Chondrocyte (in vitro differentiated cells): ENCODE data around the gene SLPI. TPM values are rescaled to one million over a fixed set of nuclear protein-coding genes. Genes with fewer than 3 reads are reported as not detected.

Source experiments
- DNase-seq: peaks from one replicate; pipeline ENCODE4 v3.0.0; 2021; ENCODE audit warnings: mixed read lengths, low spot score
- H3K27ac Mint-ChIP-seq: one replicate; pipeline ENCODE4 v1.8.0; 2021; ENCODE audit warnings: mild to moderate bottlenecking, moderate library complexity, mixed read lengths; ENCODE audit not compliant: unreplicated experiment
- H3K27me3 Mint-ChIP-seq: 2 replicates; pipeline ENCODE4 v1.8.0; 2021; ENCODE audit warnings: low read depth, mixed read lengths
- H3K36me3 Mint-ChIP-seq: 2 replicates; pipeline ENCODE4 v1.8.0; 2021; ENCODE audit warnings: low read depth, mixed read lengths
- H3K4me1 Mint-ChIP-seq: 2 replicates; pipeline ENCODE4 v1.8.0; 2021; ENCODE audit warnings: low read depth, mild to moderate bottlenecking, mixed read lengths
- H3K4me3 Mint-ChIP-seq: one replicate; pipeline ENCODE4 v1.8.0; 2021; ENCODE audit warnings: mild to moderate bottlenecking, moderate library complexity, mixed read lengths; ENCODE audit not compliant: unreplicated experiment
- H3K9me3 Mint-ChIP-seq: 2 replicates; pipeline ENCODE4 v1.8.0; 2021; ENCODE audit warnings: low read depth, mixed read lengths
- total RNA-seq: library from RNA; stranded (reverse); gene quantifications from 3 replicates; pipeline ENCODE4 v1.2.1, GENCODE V29; 2021
- TF ChIP-seq, protein P1 (sequence below): fragments of 200-600 bp; sonication (generic); IDR thresholded peaks from 2 replicates; pipeline ENCODE4 v1.5.0; 2021; ENCODE audit warnings: antibody characterized with exemption, mild to moderate bottlenecking, moderate library complexity

The SLPI gene
- total RNA-seq, 1 donor from 2014 or later = 0.40 TPM

DNA sequence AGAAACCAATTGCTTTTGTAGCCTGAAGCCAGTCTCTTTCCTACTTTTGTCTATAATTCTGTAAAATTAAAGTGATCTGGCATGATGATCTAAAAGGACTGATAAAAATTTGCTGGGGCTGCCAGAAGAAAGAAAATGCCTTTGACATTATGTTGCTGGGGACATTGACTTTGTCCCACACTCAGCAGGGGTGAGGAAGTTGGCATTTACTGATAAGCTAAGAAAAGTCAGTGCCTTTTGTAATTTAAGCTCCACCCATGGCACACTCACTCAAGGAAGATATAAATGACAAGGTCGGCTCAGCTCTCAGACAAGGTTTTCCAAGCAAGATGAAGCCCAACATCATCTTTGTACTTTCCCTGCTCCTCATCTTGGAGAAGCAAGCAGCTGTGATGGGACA, 47.6 kb downstream of the SLPI start, which contains the start of gene SEMG1:
Gene SEMG1, plus strand, starts transcription at position 309 of the 400 bp plus-strand sequence. Its CDS starts 21 bp downstream, at position 330.
- Mint-ChIP-seq H3K27me3 (peaks cover 25% of the 10 kb centered on the region), H3K4me3 (no peak within 1 kb of the TSS)

More for the DNA sequence above, 47.6 kb downstream of the SLPI start, which contains the start of gene SEMG1:
- no peak within 1 kb of the TSS for H3K27ac Mint-ChIP-seq
- H3K4me1 Mint-ChIP-seq = no peaks in the 10 kb centered on the region
- DNase-seq = no peak
- no peaks in the 10 kb centered on the region for H3K36me3 Mint-ChIP-seq
- H3K9me3 Mint-ChIP-seq = peaks cover 5% of the 10 kb centered on the region
- TF ChIP-seq, protein P1, sequence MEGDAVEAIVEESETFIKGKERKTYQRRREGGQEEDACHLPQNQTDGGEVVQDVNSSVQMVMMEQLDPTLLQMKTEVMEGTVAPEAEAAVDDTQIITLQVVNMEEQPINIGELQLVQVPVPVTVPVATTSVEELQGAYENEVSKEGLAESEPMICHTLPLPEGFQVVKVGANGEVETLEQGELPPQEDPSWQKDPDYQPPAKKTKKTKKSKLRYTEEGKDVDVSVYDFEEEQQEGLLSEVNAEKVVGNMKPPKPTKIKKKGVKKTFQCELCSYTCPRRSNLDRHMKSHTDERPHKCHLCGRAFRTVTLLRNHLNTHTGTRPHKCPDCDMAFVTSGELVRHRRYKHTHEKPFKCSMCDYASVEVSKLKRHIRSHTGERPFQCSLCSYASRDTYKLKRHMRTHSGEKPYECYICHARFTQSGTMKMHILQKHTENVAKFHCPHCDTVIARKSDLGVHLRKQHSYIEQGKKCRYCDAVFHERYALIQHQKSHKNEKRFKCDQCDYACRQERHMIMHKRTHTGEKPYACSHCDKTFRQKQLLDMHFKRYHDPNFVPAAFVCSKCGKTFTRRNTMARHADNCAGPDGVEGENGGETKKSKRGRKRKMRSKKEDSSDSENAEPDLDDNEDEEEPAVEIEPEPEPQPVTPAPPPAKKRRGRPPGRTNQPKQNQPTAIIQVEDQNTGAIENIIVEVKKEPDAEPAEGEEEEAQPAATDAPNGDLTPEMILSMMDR = no peak

Other genes starting within 250 kb of the SLPI start
- gene KCNS1, start 153.4 kb downstream of the SLPI start, total RNA-seq = 0.55 to 1.1 TPM (median 0.59 TPM) in 3 replicates
- not detected in 3 replicates for gene WFDC5, start 139.4 kb downstream of the SLPI start, total RNA-seq
- not detected in 3 replicates for gene WFDC12, start 130.1 kb downstream of the SLPI start, total RNA-seq
- gene PI3, start 79.7 kb downstream of the SLPI start, total RNA-seq = not detected in 3 replicates
- gene SEMG1, start 47.5 kb downstream of the SLPI start, total RNA-seq = not detected in 3 replicates
- not detected in 3 replicates for gene SEMG2, start 33.2 kb downstream of the SLPI start, total RNA-seq
- gene RBPJL, start 52.3 kb upstream of the SLPI start, total RNA-seq = not detected in 3 replicates
- 0.10 to 0.26 TPM in 2 of 3 replicates, not detected in the other for gene MATN4, start 53.7 kb upstream of the SLPI start, total RNA-seq
- 17.1 to 21.4 TPM (median 21.2 TPM) in 3 replicates for gene SDC4, start 93.9 kb upstream of the SLPI start, total RNA-seq
- gene SYS1, start 108.6 kb upstream of the SLPI start, total RNA-seq = 18.1 to 18.8 TPM (median 18.3 TPM) in 3 replicates
- gene TP53TG5, start 123.8 kb upstream of the SLPI start, total RNA-seq = not detected in 3 replicates
- 11.3 to 47.0 TPM (median 46.6 TPM) in 3 replicates for gene DBNDD2, start 153.7 kb upstream of the SLPI start, total RNA-seq
- 100.0 to 116 TPM (median 105 TPM) in 3 replicates for gene PIGT, start 161.6 kb upstream of the SLPI start, total RNA-seq
- not detected in 3 replicates for gene WFDC2, start 215.2 kb upstream of the SLPI start, total RNA-seq